H1 (cell line): ENCODE measurements around the gene TBC1D2. TPM values are rescaled to one million over a fixed set of nuclear protein-coding genes. Genes with fewer than 3 reads are reported as not detected.

Experiments used
- CTCF ChIA-PET: fragments of 300-600 bp; sonication (Branson Sonifier 250); formaldehyde crosslinking; loops from one replicate; lab custom pipeline; 2021; ENCODE audit not compliant: partially characterized antibody; lab: Charles Lee
- POLR2A ChIA-PET: fragments of 300-600 bp; sonication (Branson Sonifier 250); formaldehyde crosslinking; loops from one replicate; lab custom pipeline; 2021; ENCODE audit warnings: inconsistent platforms; ENCODE audit not compliant: partially characterized antibody; lab: Charles Lee
- DNase-seq, 2 experiments: peaks; one replicate each; pipeline versions ENCODE4 v3.0.0 to v3.0.0-alpha.2; 2010 to 2022; ENCODE audit warnings: low spot score in 2 of 2, low read depth in 1 of 2, mixed read lengths in 1 of 2
- FAIRE-seq: peaks from 2 replicates; lab custom pipeline; 2011; peaks lifted over from hg19 to GRCh38; lab: Jason Lieb, UNC
- H2AFZ ChIP-seq: 2 replicates; pipeline ENCODE4 v1.8.1; 2012; ENCODE audit warnings: low read length, inconsistent platforms
- H2AK5ac ChIP-seq: 2 replicates; pipeline ENCODE4 v1.6.1; 2013; ENCODE audit warnings: low read depth, low read length
- H2BK120ac ChIP-seq: replicated peaks from 2 replicates; pipeline ENCODE3; 2013; ENCODE audit warnings: low read depth, low read length, inconsistent platforms
- H2BK12ac ChIP-seq: 2 replicates; pipeline ENCODE4 v1.6.1; 2013; ENCODE audit warnings: low read depth, low read length
- H2BK15ac ChIP-seq: 2 replicates; pipeline ENCODE4 v1.6.1; 2013; ENCODE audit warnings: low read length
- H2BK20ac ChIP-seq: 2 replicates; pipeline ENCODE4 v1.6.1; 2013; ENCODE audit warnings: low read length
- H2BK5ac ChIP-seq: 2 replicates; pipeline ENCODE4 v1.6.1; 2013; ENCODE audit warnings: low read depth, low read length
- H3K14ac ChIP-seq: 2 replicates; pipeline ENCODE4 v1.6.1; 2013; ENCODE audit warnings: inconsistent platforms; ENCODE audit not compliant: insufficient read length
- H3K18ac ChIP-seq: 2 replicates; pipeline ENCODE4 v1.6.1; 2013; ENCODE audit warnings: low read length; ENCODE audit errors: extremely low read depth
- H3K23ac ChIP-seq: 2 replicates; pipeline ENCODE4 v1.6.1; 2013; ENCODE audit warnings: inconsistent platforms; ENCODE audit not compliant: insufficient read length
- H3K23me2 ChIP-seq: 2 replicates; pipeline ENCODE4 v1.6.1; 2013; ENCODE audit warnings: low read depth, low read length
- H3K27ac ChIP-seq: 2 replicates; pipeline ENCODE4 v1.6.1; 2011; ENCODE audit warnings: low read depth, low read length, inconsistent platforms
- H3K27me3 ChIP-seq, 4 experiments: replicated peaks in 1 of 4; 1 replicate in 1 of 4; 2 replicates in 3 of 4; pipeline versions ENCODE4 v1.6.1 to v1.8.1; 2011 to 2013; ENCODE audit warnings: low read length in 3 of 4, mild to moderate bottlenecking in 3 of 4, inconsistent platforms in 2 of 4, mixed read lengths in 2 of 4, moderate library complexity in 1 of 4; ENCODE audit not compliant: control insufficient read depth in 3 of 4, insufficient read depth in 3 of 4; ENCODE audit errors: extremely low read depth in 1 of 4
- H3K36me3 ChIP-seq, 4 experiments: 2 replicates each; pipeline versions ENCODE4 v1.6.1 to v1.8.1; 2011 to 2013; ENCODE audit warnings: mild to moderate bottlenecking in 4 of 4, low read length in 3 of 4, moderate library complexity in 2 of 4, control low read depth in 1 of 4, inconsistent platforms in 1 of 4; ENCODE audit not compliant: insufficient read depth in 4 of 4, control insufficient read depth in 2 of 4
- H3K4ac ChIP-seq: replicated peaks from 2 replicates; pipeline ENCODE3; 2013; ENCODE audit warnings: low read length, low read depth, mixed read lengths, inconsistent platforms; ENCODE audit not compliant: insufficient read length
- H3K4me1 ChIP-seq, 4 experiments: replicated peaks in 1 of 4; 1 replicate in 1 of 4; 2 replicates in 3 of 4; pipeline versions ENCODE4 v1.6.1 to v1.8.1; 2011 to 2013; ENCODE audit warnings: low read length in 3 of 4, inconsistent platforms in 2 of 4, mixed read lengths in 1 of 4; ENCODE audit not compliant: insufficient read depth in 4 of 4, control insufficient read depth in 3 of 4
- H3K4me2 ChIP-seq, 2 experiments: 2 replicates each; pipeline versions ENCODE4 v1.6.1 to v1.8.1; 2011 to 2013; ENCODE audit warnings: low read depth in 2 of 2, low read length in 2 of 2, control low read depth in 1 of 2, inconsistent platforms in 1 of 2, mild to moderate bottlenecking in 1 of 2; ENCODE audit not compliant: insufficient read depth in 1 of 2
- H3K4me3 ChIP-seq, 4 experiments: fragments of 200-600, 300-600 bp in 1 of 4; sonication (generic), shearing (Covaris generic), sonication (Bioruptor Twin) in 1 of 4; 2 replicates each; pipeline versions ENCODE4 v1.5.1 to v1.8.1; 2011 to 2016; ENCODE audit warnings: low read length in 4 of 4, low read depth in 3 of 4, control low read depth in 2 of 4, inconsistent platforms in 2 of 4, mild to moderate bottlenecking in 2 of 4, mixed read lengths in 1 of 4, moderate library complexity in 1 of 4; ENCODE audit not compliant: insufficient read depth in 2 of 4; ENCODE audit errors: extremely low read depth in 1 of 4
- H3K56ac ChIP-seq: replicated peaks from 2 replicates; pipeline ENCODE3; 2013; ENCODE audit warnings: low read depth, mild to moderate bottlenecking, mixed read lengths, low read length, inconsistent platforms; ENCODE audit not compliant: insufficient read length
- H3K79me1 ChIP-seq: 2 replicates; pipeline ENCODE4 v1.6.1; 2013; ENCODE audit warnings: low read depth, low read length, control low read depth
- H3K79me2 ChIP-seq, 2 experiments: 2 replicates each; pipeline versions ENCODE4 v1.6.1 to v1.8.1; 2012 to 2013; ENCODE audit warnings: low read length in 2 of 2, mild to moderate bottlenecking in 2 of 2, inconsistent platforms in 1 of 2; ENCODE audit not compliant: insufficient read depth in 2 of 2, control insufficient read depth in 1 of 2
- H3K9ac ChIP-seq, 4 experiments: replicated peaks in 1 of 4; 1 replicate in 1 of 4; 2 replicates in 3 of 4; pipeline versions ENCODE4 v1.6.1 to v1.8.1; 2011 to 2013; ENCODE audit warnings: low read depth in 3 of 4, low read length in 3 of 4, control low read depth in 2 of 4, mild to moderate bottlenecking in 2 of 4, moderate library complexity in 2 of 4, inconsistent platforms in 1 of 4; ENCODE audit errors: extremely low read depth in 1 of 4
- H3K9me3 ChIP-seq, 2 experiments: 2 replicates each; pipeline versions ENCODE4 v1.6.1 to v1.8.1; 2012 to 2013; ENCODE audit warnings: mild to moderate bottlenecking in 2 of 2, moderate library complexity in 2 of 2, control low read depth in 1 of 2, inconsistent platforms in 1 of 2, low read depth in 1 of 2, low read length in 1 of 2, mixed read lengths in 1 of 2; ENCODE audit not compliant: insufficient read depth in 2 of 2
- H4K20me1 ChIP-seq, 2 experiments: replicated peaks in 1 of 2; 2 replicates each; pipeline versions ENCODE3 to v1.8.1; 2011 to 2013; ENCODE audit warnings: inconsistent platforms in 2 of 2, low read length in 2 of 2, mild to moderate bottlenecking in 1 of 2; ENCODE audit not compliant: insufficient read depth in 2 of 2, control insufficient read depth in 1 of 2
- H4K5ac ChIP-seq: 2 replicates; pipeline ENCODE4 v1.6.1; 2013; ENCODE audit warnings: low read length, low read depth, mixed read lengths, inconsistent platforms; ENCODE audit not compliant: insufficient read length
- H4K8ac ChIP-seq: 2 replicates; pipeline ENCODE4 v1.8.0; 2013; ENCODE audit warnings: mild to moderate bottlenecking, moderate library complexity, low read length, inconsistent platforms; ENCODE audit not compliant: insufficient read depth; ENCODE audit errors: extremely low read depth
- H4K91ac ChIP-seq: replicated peaks from 2 replicates; pipeline ENCODE3; 2013; ENCODE audit warnings: low read length, mixed read lengths, inconsistent platforms; ENCODE audit not compliant: insufficient read length
- ATF3 ChIP-seq: IDR thresholded peaks from 2 replicates; pipeline ENCODE4 v1.6.1; 2011; ENCODE audit warnings: low read depth, mild to moderate bottlenecking, low read length; ENCODE audit not compliant: insufficient read depth
- CHD1 ChIP-seq: IDR thresholded peaks from 2 replicates; pipeline ENCODE4 v1.6.1; 2012; ENCODE audit warnings: low read depth, low read length, improper control_type of control experiment
- EP300 ChIP-seq, 2 experiments: IDR thresholded peaks; 1 replicate in 1 of 2; 2 replicates in 1 of 2; pipeline ENCODE4 v1.6.1; 2011 to 2012; ENCODE audit warnings: low read depth in 2 of 2, low read length in 2 of 2, mild to moderate bottlenecking in 2 of 2, borderline replicate concordance in 1 of 2, inconsistent platforms in 1 of 2, moderate library complexity in 1 of 2
- HDAC2 ChIP-seq, 2 experiments: fragments of 300-600 bp in 1 of 2; sonication (generic) in 1 of 2; IDR thresholded peaks; 2 replicates each; pipeline ENCODE4 v1.6.1; 2011 to 2012; ENCODE audit warnings: low read depth in 2 of 2, low read length in 2 of 2, mild to moderate bottlenecking in 2 of 2, moderate library complexity in 2 of 2, borderline replicate concordance in 1 of 2, inconsistent platforms in 1 of 2
- KDM5A ChIP-seq: fragments of 200-600 bp; IDR thresholded peaks from 2 replicates; pipeline ENCODE4 v1.7.1; 2012; ENCODE audit warnings: mild to moderate bottlenecking, low read length, inconsistent platforms, mixed read lengths
- POLR2A ChIP-seq, 2 experiments: IDR thresholded peaks; 1 replicate in 1 of 2; 2 replicates in 1 of 2; pipeline ENCODE4 v1.6.1; 2011; ENCODE audit warnings: low read depth in 2 of 2, low read length in 2 of 2, mild to moderate bottlenecking in 2 of 2; ENCODE audit errors: control extremely low read depth in 1 of 2
- POLR2AphosphoS5 ChIP-seq: IDR thresholded peaks from 2 replicates; pipeline ENCODE4 v1.6.1; 2011; ENCODE audit warnings: low read depth, low read length
- SIN3A ChIP-seq, 2 experiments: IDR thresholded peaks in 1 of 2; conservative IDR thresholded peaks in 1 of 2; 2 replicates each; pipeline ENCODE4 v1.6.1; 2011 to 2012; ENCODE audit warnings: low read length in 2 of 2, improper control_type of control experiment in 1 of 2, low read depth in 1 of 2, mild to moderate bottlenecking in 1 of 2
- SIX5 ChIP-seq: IDR thresholded peaks from 2 replicates; pipeline ENCODE4 v1.6.1; 2011; ENCODE audit warnings: mild to moderate bottlenecking, low read depth, low read length
- SP4 ChIP-seq: IDR thresholded peaks from 2 replicates; pipeline ENCODE4 v1.6.1; 2012; ENCODE audit warnings: low read length, inconsistent platforms
- TAF7 ChIP-seq: optimal IDR thresholded peaks from 2 replicates; pipeline ENCODE3; 2011; ENCODE audit warnings: low read depth, mild to moderate bottlenecking, inconsistent platforms, low read length, moderate library complexity, borderline replicate concordance
- WGBS, 2 experiments: shearing (Covaris generic) in 1 of 2; methylation state at CpG; one replicate each; pipeline versions ENCODE4 v1.1.6 to v1.1.7; 2013 to 2015; ENCODE audit warnings: low lambda C conversion rate in 2 of 2, mixed read lengths in 2 of 2, inconsistent platforms in 1 of 2, low coverage in 1 of 2, missing lambda C conversion rate in 1 of 2; ENCODE audit not compliant: insufficient replicate concordance in 2 of 2, insufficient coverage in 1 of 2, insufficient read length in 1 of 2; ENCODE audit errors: extremely low coverage in 1 of 2, missing lambda C conversion rate in 1 of 2; 5-methylcytosine and 5-hydroxymethylcytosine counted together
- polyA plus RNA-seq, 7 experiments: library from polyadenylated mRNA; depleted of rRNA in 3 of 7; stranded (reverse) in 5 of 7; unstranded in 2 of 7; fragments of >200 nt in 5 of 7; fragments of 200-250 nt in 2 of 7; gene quantifications; 1 replicate in 5 of 7; 2 replicates in 1 of 7; 4 replicates in 1 of 7; pipeline versions ENCODE4 v1.2.1 to v1.2.3, GENCODE V29; 2011 to 2013; ENCODE audit warnings: missing spikeins in 2 of 7, mixed read lengths in 2 of 7
- total RNA-seq: library from RNA; stranded (reverse); fragmentation: NEBNext Ultra II Directional; extraction: Animal tissue kit (Norgen Biotek cat#: 25700); gene quantifications from 2 replicates; pipeline ENCODE4 v1.2.1, GENCODE V29; 2021

The TBC1D2 gene
- total and polyA plus RNA-seq, 2 of the 8 experiments (the other 6 are each of a cell fraction or from before 2014, with no cell fraction given): 7.4 TPM

GRCh38 chr9:98222885-98223691, 32.4 kb downstream of the TBC1D2 start:
- Histone ChIP-seq H2AFZ (no peak overlapping the region), H3K23me2 (no peaks in the 10 kb centered on the region), H4K5ac (no peak overlapping the region), H4K8ac (no peak overlapping the region), H3K9me3 (no peaks in the 10 kb centered on the region), H2BK5ac (peak overlapping the region; percentile 71; the same call in 1 of the 2 replicates), H2BK20ac (no peak overlapping the region), H2BK120ac (no peak overlapping the region), H2BK12ac (no peak overlapping the region), H3K79me1 (no peaks in the 10 kb centered on the region), H3K56ac (no peak overlapping the region), H3K36me3 (peaks cover 0 to 4% (median 2%) of the 10 kb centered on the region in 4 experiments; a peak in 4 of 8 replicates), H3K4me1 (peaks cover 8 to 21% (median 13%) of the 10 kb centered on the region in 4 experiments), H3K79me2 (no peaks in the 10 kb centered on the region), H3K9ac (no peak overlapping the region)
- WGBS, 2 experiments: 93% methylated on average over 5 of the region's 5 CpGs; no CpG with 5 or more reads in 1 of the 2 experiments
- no peak for FAIRE-seq
- TF ChIP-seq CHD1: no peak
- TF ChIP-seq SP4: no peak
- TF ChIP-seq EP300 (IDR thresholded peaks at IDR 0.05; ENCODE audit: borderline replicate concordance in 1 of 2, low read depth in 2 of 2, low read length in 2 of 2): no peak
- TF ChIP-seq POLR2AphosphoS5: no peak
- TF ChIP-seq ATF3: no peak
- no peak for TF ChIP-seq SIN3A (conservative IDR thresholded peaks at IDR 0.05 in 1 of 2, IDR thresholded peaks at IDR 0.05 in 1 of 2; ENCODE audit: low read depth in 1 of 2, low read length in 2 of 2)
- TF ChIP-seq POLR2A (IDR thresholded peaks at IDR 0.05; ENCODE audit: control extremely low read depth in 1 of 2, low read depth in 2 of 2, low read length in 2 of 2): no peak
- no peak for TF ChIP-seq SIX5
- TF ChIP-seq TAF7: no peak
- TF ChIP-seq KDM5A: no peak
- TF ChIP-seq HDAC2 (IDR thresholded peaks at IDR 0.05; ENCODE audit: borderline replicate concordance in 1 of 2, low read depth in 2 of 2, low read length in 2 of 2): no peak
- TF ChIP-seq, all 59 proteins: peak for 0
- H3K4me3 ChIP-seq: no peak overlapping the region
- H2BK15ac ChIP-seq: 0 out of 2 replicates have a peak overlapping the region, but pooled peaks have one; percentile 46
- no peak overlapping the region for H3K23ac ChIP-seq
- H3K4me2 ChIP-seq: no peak overlapping the region
- H3K27ac ChIP-seq: no peak overlapping the region
- no peak for DNase-seq
- no peak overlapping the region for H4K91ac ChIP-seq
- no peak overlapping the region for H3K14ac ChIP-seq
- POLR2A ChIA-PET: interaction anchor here (0.8 kb wide), 1 partner anchor 12 kb away, joined by 4 read pairs; no protein-coding TSS in a partner anchor
- H4K20me1 ChIP-seq: no peaks in the 10 kb centered on the region
- no peak overlapping the region for H3K4ac ChIP-seq
- CTCF ChIA-PET: interaction anchor here (0.6 to 2.1 kb wide), 7 partner anchors 10 to 506 kb away, joined by 4 to 13 read pairs (median 5); no protein-coding TSS in a partner anchor
- H3K18ac ChIP-seq: no peak overlapping the region; the same call in 1 of the 2 replicates
- H2AK5ac ChIP-seq: no peak overlapping the region
- H3K27me3 ChIP-seq: no peaks in the 10 kb centered on the region
